ENCODE measurements around the gene ATP2A1.
"Not testable (repeated sequence)": the region's sequence is repeated elsewhere in the genome, so short reads cannot be mapped to it uniquely, and the experiment has no call there.

The ATP2A1 gene

GRCh38 chr16:28863929-28864793 is 14.1 kb upstream of the ATP2A1 start:
- no peak for DNase-seq

- no peak for DNase-seq
These were observed 13.1 kb upstream of the ATP2A1 start for GRCh38 chr16:28865001-28865688.

- no peak for DNase-seq
These were observed 12.4 kb upstream of the ATP2A1 start for GRCh38 chr16:28865722-28866453.

GRCh38 chr16:28866454-28866804 is 11.9 kb upstream of the ATP2A1 start:
- DNase-seq = no peak

GRCh38 chr16:28867241-28867640 is 11.0 kb upstream of the ATP2A1 start:
- no peak for DNase-seq

GRCh38 chr16:28867646-28868045 is 10.6 kb upstream of the ATP2A1 start:
- DNase-seq = not testable (repeated sequence)

GRCh38 chr16:28869201-28869600 is 9.1 kb upstream of the ATP2A1 start:
- no peak for DNase-seq

- no peak for DNase-seq
These were observed 5.3 kb upstream of the ATP2A1 start for GRCh38 chr16:28872952-28873351.

- no peak for DNase-seq
These were observed 4.6 kb upstream of the ATP2A1 start for GRCh38 chr16:28873543-28874201.

- no peak for DNase-seq
These were observed 3.9 kb upstream of the ATP2A1 start for GRCh38 chr16:28874406-28874805.

- DNase-seq = no peak
These were observed 2.9 kb upstream of the ATP2A1 start for GRCh38 chr16:28875134-28876018.

- DNase-seq = no peak
These were observed 2.1 kb upstream of the ATP2A1 start for GRCh38 chr16:28876019-28876659.

- DNase-seq = no peak
These were observed 1.2 kb upstream of the ATP2A1 start for GRCh38 chr16:28876973-28877654.

GRCh38 chr16:28877655-28878000 is 660 bp upstream of the ATP2A1 start:
- no peak for DNase-seq

GRCh38 chr16:28879261-28879840 is 1.1 kb downstream of the ATP2A1 start:
- DNase-seq = no peak

GRCh38 chr16:28879841-28880588 is 1.7 kb downstream of the ATP2A1 start:
- DNase-seq = peak; percentile 56 to 93

- no peak for DNase-seq
These were observed 2.3 kb downstream of the ATP2A1 start for GRCh38 chr16:28880589-28880915.

GRCh38 chr16:28880955-28881354 is 2.7 kb downstream of the ATP2A1 start:
- DNase-seq = no peak

- DNase-seq = not testable (repeated sequence)
These were observed 3.3 kb downstream of the ATP2A1 start for GRCh38 chr16:28881565-28881964.

- DNase-seq = no peak
These were observed 4.4 kb downstream of the ATP2A1 start for GRCh38 chr16:28882551-28883160.
